ENCODE measurements around the gene CD300C. TPM values are rescaled to one million over a fixed set of nuclear protein-coding genes. Genes with fewer than 3 reads are reported as not detected.

The CD300C gene
- total RNA-seq, 1 experiment from 2014 or later: not detected

DNA sequence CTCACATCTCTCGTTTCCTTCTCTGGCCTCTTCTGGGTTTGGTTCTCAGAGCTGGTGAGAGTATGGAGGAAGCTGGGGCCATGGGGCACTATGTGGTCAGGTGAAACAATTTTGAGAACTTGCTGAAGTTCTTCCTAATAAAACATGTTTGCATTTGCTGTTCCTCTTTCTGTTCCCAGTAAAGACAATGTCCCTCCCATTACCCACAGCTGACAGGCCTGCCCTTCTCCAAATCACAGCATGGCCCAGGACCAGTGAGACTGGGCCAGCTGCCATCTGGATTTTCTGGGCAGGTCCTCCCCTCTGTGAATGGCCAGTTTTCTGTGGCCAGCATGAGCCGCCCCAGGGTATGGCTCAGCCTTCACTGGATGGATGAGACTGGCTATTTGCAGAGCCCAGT is 21.5 kb upstream of the CD300C start, which contains the start of gene CD300H (continued):
- TF ChIP-seq CTCF (IDR thresholded peaks at IDR 0.05) (no peak), TEAD1 (CRISPR knock-in tag; IDR thresholded peaks at IDR 0.05) (no peak), ZNF396 (CRISPR knock-in tag; IDR thresholded peaks at IDR 0.05; ENCODE audit: borderline replicate concordance) (no peak), NFYB (CRISPR knock-in tag; conservative IDR thresholded peaks at IDR 0.05; ENCODE audit: low read depth) (no peak), GTF2I (CRISPR knock-in tag; conservative IDR thresholded peaks at IDR 0.05) (no peak)

DNA sequence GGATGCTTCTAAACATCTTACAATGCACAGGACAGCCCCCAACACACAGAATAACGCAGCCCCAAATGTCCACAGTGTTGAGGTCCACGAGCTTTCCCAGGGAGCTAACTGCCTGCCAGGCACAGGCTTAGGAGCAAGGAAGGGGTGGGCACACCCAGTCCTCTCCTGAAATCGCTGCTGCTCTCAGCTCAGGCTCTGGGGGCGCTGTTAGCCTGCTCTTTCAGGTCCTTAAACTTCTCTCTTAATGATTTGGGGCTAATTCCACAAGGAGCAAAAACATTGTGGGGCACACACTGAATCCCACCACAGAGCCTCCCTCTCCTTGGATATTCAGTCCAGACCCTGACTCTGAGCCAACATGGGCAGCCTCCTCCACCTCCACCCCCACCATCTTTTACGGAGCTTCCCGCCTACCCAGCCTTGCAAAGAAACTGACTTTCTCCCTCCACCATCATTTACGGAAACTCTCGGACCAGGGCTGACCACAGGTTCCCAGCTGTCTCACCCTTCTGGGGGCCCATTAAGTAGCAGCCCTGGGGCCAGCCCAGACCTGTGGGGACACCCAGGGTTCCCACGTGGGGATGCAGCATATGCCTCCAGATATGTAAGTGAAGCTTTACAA is 20.3 kb upstream of the CD300C start:
- ChIA-PET POLR2A (interaction anchor here (0.9 kb wide), 1 partner anchor 46 kb away, joined by 3 read pairs; no protein-coding TSS in a partner anchor), CTCF (interaction anchor here (0.5 to 3.4 kb wide), 64 partner anchors 9 to 1355 kb away, joined by 3 to 37 read pairs (median 4); partner anchors contain the start of genes CD300LD, NAT9 and RAB37)
- H3K27me3 Mint-ChIP-seq (ENCODE audit: low read depth): peaks cover 18% of the 10 kb centered on the region
- no peaks in the 10 kb centered on the region for H3K36me3 Mint-ChIP-seq
- ATAC-seq (peak; percentile 96), DNase-seq (ENCODE audit: low spot score) (peak; percentile 82)
- H3K4me1 Mint-ChIP-seq: peaks cover 7% of the 10 kb centered on the region; the same call in 1 of the 2 replicates
- H3K27ac Mint-ChIP-seq: no peak overlapping the region
- no peak overlapping the region for H3K4me3 Mint-ChIP-seq
- TF ChIP-seq SMAD4 (CRISPR knock-in tag; IDR thresholded peaks at IDR 0.05) (no peak), CTCF (IDR thresholded peaks at IDR 0.05) (peak; percentile 77)
- peaks cover 15% of the 10 kb centered on the region for H3K9me3 Mint-ChIP-seq

GRCh38 chr17:74565126-74565525 is 19.2 kb upstream of the CD300C start:
- ChIA-PET CTCF (interaction anchor here (1.3 to 3.4 kb wide), 6 partner anchors 112 to 197 kb away, joined by 3 to 37 read pairs (median 19); partner anchors contain the start of gene RAB37), POLR2A (no interaction called here)
- TF ChIP-seq KAT7 (CRISPR knock-in tag; IDR thresholded peaks at IDR 0.05; ENCODE audit: borderline replicate concordance) (no peak), FOXJ3 (CRISPR knock-in tag; IDR thresholded peaks at IDR 0.05; ENCODE audit: borderline replicate concordance) (no peak), RELA (CRISPR knock-in tag; IDR thresholded peaks at IDR 0.05; ENCODE audit: borderline replicate concordance) (no peak)
- TF ChIP-seq, protein P1, sequence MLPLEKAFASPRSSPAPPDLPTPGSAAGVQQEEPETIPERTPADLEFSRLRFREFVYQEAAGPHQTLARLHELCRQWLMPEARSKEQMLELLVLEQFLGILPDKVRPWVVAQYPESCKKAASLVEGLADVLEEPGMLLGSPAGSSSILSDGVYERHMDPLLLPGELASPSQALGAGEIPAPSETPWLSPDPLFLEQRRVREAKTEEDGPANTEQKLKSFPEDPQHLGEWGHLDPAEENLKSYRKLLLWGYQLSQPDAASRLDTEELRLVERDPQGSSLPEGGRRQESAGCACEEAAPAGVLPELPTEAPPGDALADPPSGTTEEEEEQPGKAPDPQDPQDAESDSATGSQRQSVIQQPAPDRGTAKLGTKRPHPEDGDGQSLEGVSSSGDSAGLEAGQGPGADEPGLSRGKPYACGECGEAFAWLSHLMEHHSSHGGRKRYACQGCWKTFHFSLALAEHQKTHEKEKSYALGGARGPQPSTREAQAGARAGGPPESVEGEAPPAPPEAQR (CRISPR knock-in tag; IDR thresholded peaks at IDR 0.05): no peak
- peaks cover 7% of the 10 kb centered on the region; the same call in 1 of the 2 replicates for H3K4me1 Mint-ChIP-seq
- no peak overlapping the region for H3K27ac Mint-ChIP-seq
- peaks cover 15% of the 10 kb centered on the region for H3K9me3 Mint-ChIP-seq
- H3K4me3 Mint-ChIP-seq: no peak overlapping the region
- ATAC-seq: no peak
- peaks cover 29% of the 10 kb centered on the region for H3K27me3 Mint-ChIP-seq (ENCODE audit: low read depth)
- no peak for DNase-seq (ENCODE audit: low spot score)
- H3K36me3 Mint-ChIP-seq: no peaks in the 10 kb centered on the region

DNA sequence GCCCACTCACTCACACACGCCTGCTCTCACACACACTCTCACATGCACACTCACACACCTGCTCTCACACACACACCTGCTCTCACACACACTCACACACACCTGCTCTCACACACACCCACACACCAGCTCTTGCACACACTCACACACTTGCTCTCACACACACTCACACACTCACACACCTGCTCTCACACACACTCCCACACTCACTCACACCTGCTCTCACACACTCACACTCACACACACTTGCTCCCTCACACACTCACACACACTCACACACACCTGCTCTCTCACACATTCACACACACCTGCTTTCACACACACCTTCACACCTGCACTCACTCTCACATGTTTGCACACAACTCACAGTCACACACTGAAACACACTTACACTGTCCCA is 17.4 kb upstream of the CD300C start:
- CTCF ChIA-PET: no interaction called here
- H3K27me3 Mint-ChIP-seq (ENCODE audit: low read depth): peaks cover 40% of the 10 kb centered on the region
- ATAC-seq (no peak), DNase-seq (ENCODE audit: low spot score) (no peak)
- no peak overlapping the region for H3K4me3 Mint-ChIP-seq
- no peak overlapping the region for H3K27ac Mint-ChIP-seq
- peaks cover 4% of the 10 kb centered on the region; the same call in 1 of the 2 replicates for H3K36me3 Mint-ChIP-seq
- peaks cover 13% of the 10 kb centered on the region for H3K9me3 Mint-ChIP-seq
- peak; percentile 60; the same call in 1 of the 2 replicates for TF ChIP-seq ZBTB43 (CRISPR knock-in tag; IDR thresholded peaks at IDR 0.05)
- no peak for TF ChIP-seq ZNF219 (CRISPR knock-in tag; IDR thresholded peaks at IDR 0.05; ENCODE audit: borderline replicate concordance)
- TF ChIP-seq ESRRA (CRISPR knock-in tag; IDR thresholded peaks at IDR 0.05; ENCODE audit: borderline replicate concordance): no peak
- H3K4me1 Mint-ChIP-seq: peaks cover 18% of the 10 kb centered on the region
- POLR2A ChIA-PET: no interaction called here

Data from WTC11 (cell line).